Astrocyte (in vitro differentiated cells and primary cell): ENCODE data around the gene DOCK10. TPM values are rescaled to one million over a fixed set of nuclear protein-coding genes. Genes with fewer than 3 reads are reported as not detected.

Experiments
- DNase-seq: peaks from one replicate; pipeline ENCODE4 v3.0.0-alpha.2; 2010; ENCODE audit warnings: low read depth
- FAIRE-seq: peaks from 2 replicates; lab custom pipeline; 2011; peaks lifted over from hg19 to GRCh38; lab: Jason Lieb, UNC
- H2AFZ ChIP-seq: 2 replicates; pipeline ENCODE4 v1.6.0; 2012; ENCODE audit warnings: low read depth, low read length, inconsistent platforms
- H3K27ac ChIP-seq: 2 replicates; pipeline ENCODE4 v1.5.1; 2011; ENCODE audit warnings: low read depth, low read length, inconsistent platforms
- H3K27me3 ChIP-seq: 2 replicates; pipeline ENCODE4 v1.6.0; 2011; ENCODE audit warnings: low read length, inconsistent platforms; ENCODE audit not compliant: insufficient read depth
- H3K36me3 ChIP-seq: 2 replicates; pipeline ENCODE4 v1.5.1; 2011; ENCODE audit warnings: low read length, inconsistent platforms; ENCODE audit not compliant: insufficient read depth
- H3K4me1 ChIP-seq: 2 replicates; pipeline ENCODE4 v1.5.1; 2011; ENCODE audit warnings: low read length, inconsistent platforms; ENCODE audit not compliant: insufficient read depth
- H3K4me2 ChIP-seq: 2 replicates; pipeline ENCODE4 v1.6.0; 2012; ENCODE audit warnings: low read length, inconsistent platforms
- H3K4me3 ChIP-seq: 2 replicates; pipeline ENCODE4 v1.5.1; 2011; ENCODE audit warnings: low read depth, mild to moderate bottlenecking, low read length, inconsistent platforms; ENCODE audit not compliant: insufficient read depth
- H3K79me2 ChIP-seq: 2 replicates; pipeline ENCODE4 v1.6.0; 2012; ENCODE audit warnings: mild to moderate bottlenecking, low read length, inconsistent platforms; ENCODE audit not compliant: insufficient read depth
- H3K9ac ChIP-seq: 2 replicates; pipeline ENCODE4 v1.6.0; 2012; ENCODE audit warnings: mild to moderate bottlenecking, low read length, inconsistent platforms
- H3K9me3 ChIP-seq: 2 replicates; pipeline ENCODE4 v1.5.1; 2012; ENCODE audit warnings: low read depth, mild to moderate bottlenecking, low read length, inconsistent platforms; ENCODE audit not compliant: insufficient read depth
- H4K20me1 ChIP-seq: 2 replicates; pipeline ENCODE4 v1.6.0; 2012; ENCODE audit warnings: low read length, inconsistent platforms; ENCODE audit not compliant: insufficient read depth
- H3K27ac Mint-ChIP-seq: one replicate; pipeline ENCODE4 v1.8.0; 2021; ENCODE audit warnings: mild to moderate bottlenecking, mixed read lengths; ENCODE audit not compliant: unreplicated experiment
- H3K27me3 Mint-ChIP-seq: one replicate; pipeline ENCODE4 v1.8.0; 2021; ENCODE audit warnings: low read depth, mixed read lengths; ENCODE audit not compliant: unreplicated experiment
- H3K36me3 Mint-ChIP-seq: one replicate; pipeline ENCODE4 v1.8.0; 2021; ENCODE audit warnings: low read depth, mixed read lengths; ENCODE audit not compliant: unreplicated experiment
- H3K4me1 Mint-ChIP-seq: one replicate; pipeline ENCODE4 v1.8.0; 2021; ENCODE audit warnings: low read depth, mixed read lengths; ENCODE audit not compliant: unreplicated experiment
- H3K4me3 Mint-ChIP-seq: one replicate; pipeline ENCODE4 v1.8.0; 2021; ENCODE audit warnings: mild to moderate bottlenecking, moderate library complexity, mixed read lengths; ENCODE audit not compliant: unreplicated experiment
- H3K9me3 Mint-ChIP-seq: one replicate; pipeline ENCODE4 v1.8.0; 2021; ENCODE audit warnings: mild to moderate bottlenecking, mixed read lengths; ENCODE audit not compliant: unreplicated experiment
- CTCF ChIP-seq: IDR thresholded peaks from 2 replicates; pipeline ENCODE4 v1.5.1; 2011; ENCODE audit warnings: low read depth, mild to moderate bottlenecking, inconsistent platforms, low read length, moderate library complexity; ENCODE audit not compliant: insufficient read depth
- EZH2 ChIP-seq: IDR thresholded peaks from 2 replicates; pipeline ENCODE4 v1.6.1; 2012; ENCODE audit warnings: mild to moderate bottlenecking, low read length, inconsistent platforms; ENCODE audit not compliant: insufficient read depth
- total RNA-seq: library from RNA; stranded (reverse); gene quantifications from 2 replicates; pipeline ENCODE4 v1.2.1, GENCODE V29; 2021

The DOCK10 gene
- total RNA-seq, 1 donor from 2014 or later = 7.7 TPM

GRCh38 chr2:225008935-225009334, 33.3 kb downstream of the DOCK10 start:
- no peak overlapping the region for H3K4me2 ChIP-seq
- H3K9me3 ChIP-seq = no peaks in the 10 kb centered on the region
- no peak for DNase-seq
- H3K4me3 ChIP-seq = no peak overlapping the region
- peaks cover 24% of the 10 kb centered on the region for H3K4me1 ChIP-seq
- H3K79me2 ChIP-seq = peaks cover 27% of the 10 kb centered on the region
- Mint-ChIP-seq H3K36me3 (no peaks in the 10 kb centered on the region), H3K4me3 (no peak overlapping the region), H3K4me1 (peaks cover 21% of the 10 kb centered on the region), H3K27ac (no peak overlapping the region), H3K9me3 (no peaks in the 10 kb centered on the region), H3K27me3 (no peaks in the 10 kb centered on the region)
- TF ChIP-seq EZH2 (no peak), CTCF (peak; percentile 36)
- no peak overlapping the region for H3K27ac ChIP-seq
- H3K9ac ChIP-seq = no peak overlapping the region
- H3K36me3 ChIP-seq = no peaks in the 10 kb centered on the region
- FAIRE-seq = no peak
- no peak overlapping the region for H2AFZ ChIP-seq
- H3K27me3 ChIP-seq = no peaks in the 10 kb centered on the region
- H4K20me1 ChIP-seq = no peaks in the 10 kb centered on the region

- Histone ChIP-seq H3K27me3 (no peaks in the 10 kb centered on the region), H3K27ac (no peak overlapping the region), H3K79me2 (peaks cover 27% of the 10 kb centered on the region), H3K4me1 (peaks cover 24% of the 10 kb centered on the region), H3K9me3 (no peaks in the 10 kb centered on the region), H3K4me3 (no peak overlapping the region), H3K4me2 (no peak overlapping the region), H3K9ac (no peak overlapping the region), H3K36me3 (no peaks in the 10 kb centered on the region), H2AFZ (no peak overlapping the region), H4K20me1 (no peaks in the 10 kb centered on the region)
- Mint-ChIP-seq H3K27ac (no peak overlapping the region), H3K9me3 (no peaks in the 10 kb centered on the region), H3K4me3 (no peak overlapping the region), H3K36me3 (no peaks in the 10 kb centered on the region), H3K4me1 (peaks cover 21% of the 10 kb centered on the region), H3K27me3 (no peaks in the 10 kb centered on the region)
- TF ChIP-seq CTCF (no peak), EZH2 (no peak)
- FAIRE-seq = peak; percentile 26
- DNase-seq = no peak
Measured at GRCh38 chr2:225008179-225008856, 34.0 kb downstream of the DOCK10 start.

- H3K9me3 Mint-ChIP-seq = no peaks in the 10 kb centered on the region
- no peak for FAIRE-seq
Measured at GRCh38 chr2:225006730-225007129, 35.5 kb downstream of the DOCK10 start.

More at GRCh38 chr2:225006730-225007129, 35.5 kb downstream of the DOCK10 start:
- H3K27me3 Mint-ChIP-seq = no peaks in the 10 kb centered on the region
- Histone ChIP-seq H3K27ac (no peak overlapping the region), H3K4me3 (no peak overlapping the region), H3K27me3 (no peaks in the 10 kb centered on the region), H2AFZ (no peak overlapping the region), H3K9me3 (no peaks in the 10 kb centered on the region), H3K79me2 (peaks cover 24% of the 10 kb centered on the region), H3K4me1 (peaks cover 29% of the 10 kb centered on the region), H3K9ac (no peak overlapping the region), H3K36me3 (no peaks in the 10 kb centered on the region), H3K4me2 (no peak overlapping the region), H4K20me1 (peaks cover under 1% of the 10 kb centered on the region)
- no peak overlapping the region for H3K4me3 Mint-ChIP-seq
- DNase-seq = no peak
- no peaks in the 10 kb centered on the region for H3K36me3 Mint-ChIP-seq
- H3K4me1 Mint-ChIP-seq = peaks cover 21% of the 10 kb centered on the region
- TF ChIP-seq EZH2 (no peak), CTCF (no peak)
- H3K27ac Mint-ChIP-seq = no peak overlapping the region
